GM20000 (cell line): ENCODE measurements around the gene USP6.
A peak's percentile ranks its signal among the peaks of the same experiment; 100 is the strongest.

Experiments
- DNase-seq: peaks from one replicate; pipeline ENCODE4 v3.0.0; 2012; ENCODE audit warnings: low spot score
- TF ChIP-seq, protein P1 (sequence below): IDR thresholded peaks from 2 replicates; pipeline ENCODE4 v1.5.1; 2012; ENCODE audit warnings: mild to moderate bottlenecking, control low read depth; ENCODE audit errors: extremely low read depth, missing control alignments

USP6 gene

DNA sequence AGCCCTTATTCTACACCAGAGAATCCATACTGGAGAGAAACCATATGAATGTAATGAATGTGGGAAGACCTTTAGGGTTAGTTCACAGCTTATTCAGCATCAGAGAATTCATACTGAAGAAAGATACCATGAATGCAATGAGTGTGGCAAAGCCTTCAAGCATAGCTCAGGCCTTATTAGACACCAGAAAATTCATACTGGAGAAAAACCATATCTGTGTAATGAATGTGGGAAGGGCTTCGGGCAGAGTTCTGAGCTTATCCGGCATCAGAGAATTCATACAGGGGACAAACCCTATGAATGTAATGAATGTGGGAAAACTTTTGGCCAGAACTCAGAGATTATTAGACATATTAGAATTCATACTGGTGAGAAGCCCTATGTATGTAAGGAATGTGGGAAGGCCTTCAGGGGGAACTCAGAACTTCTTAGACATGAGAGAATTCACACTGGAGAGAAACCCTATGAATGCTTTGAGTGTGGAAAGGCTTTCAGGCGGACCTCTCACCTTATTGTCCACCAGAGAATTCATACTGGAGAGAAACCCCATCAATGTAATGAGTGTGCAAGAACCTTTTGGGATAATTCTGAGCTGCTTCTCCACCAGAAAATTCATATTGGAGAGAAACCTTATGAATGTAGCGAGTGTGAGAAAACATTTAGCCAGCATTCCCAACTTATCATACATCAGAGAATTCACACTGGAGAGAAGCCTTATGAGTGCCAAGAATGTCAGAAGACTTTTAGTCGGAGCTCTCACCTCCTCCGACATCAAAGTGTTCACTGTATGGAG, 23.4 kb upstream of the USP6 start:
- DNase-seq: no peak
- TF ChIP-seq, protein P1, sequence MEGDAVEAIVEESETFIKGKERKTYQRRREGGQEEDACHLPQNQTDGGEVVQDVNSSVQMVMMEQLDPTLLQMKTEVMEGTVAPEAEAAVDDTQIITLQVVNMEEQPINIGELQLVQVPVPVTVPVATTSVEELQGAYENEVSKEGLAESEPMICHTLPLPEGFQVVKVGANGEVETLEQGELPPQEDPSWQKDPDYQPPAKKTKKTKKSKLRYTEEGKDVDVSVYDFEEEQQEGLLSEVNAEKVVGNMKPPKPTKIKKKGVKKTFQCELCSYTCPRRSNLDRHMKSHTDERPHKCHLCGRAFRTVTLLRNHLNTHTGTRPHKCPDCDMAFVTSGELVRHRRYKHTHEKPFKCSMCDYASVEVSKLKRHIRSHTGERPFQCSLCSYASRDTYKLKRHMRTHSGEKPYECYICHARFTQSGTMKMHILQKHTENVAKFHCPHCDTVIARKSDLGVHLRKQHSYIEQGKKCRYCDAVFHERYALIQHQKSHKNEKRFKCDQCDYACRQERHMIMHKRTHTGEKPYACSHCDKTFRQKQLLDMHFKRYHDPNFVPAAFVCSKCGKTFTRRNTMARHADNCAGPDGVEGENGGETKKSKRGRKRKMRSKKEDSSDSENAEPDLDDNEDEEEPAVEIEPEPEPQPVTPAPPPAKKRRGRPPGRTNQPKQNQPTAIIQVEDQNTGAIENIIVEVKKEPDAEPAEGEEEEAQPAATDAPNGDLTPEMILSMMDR: no peak

DNA sequence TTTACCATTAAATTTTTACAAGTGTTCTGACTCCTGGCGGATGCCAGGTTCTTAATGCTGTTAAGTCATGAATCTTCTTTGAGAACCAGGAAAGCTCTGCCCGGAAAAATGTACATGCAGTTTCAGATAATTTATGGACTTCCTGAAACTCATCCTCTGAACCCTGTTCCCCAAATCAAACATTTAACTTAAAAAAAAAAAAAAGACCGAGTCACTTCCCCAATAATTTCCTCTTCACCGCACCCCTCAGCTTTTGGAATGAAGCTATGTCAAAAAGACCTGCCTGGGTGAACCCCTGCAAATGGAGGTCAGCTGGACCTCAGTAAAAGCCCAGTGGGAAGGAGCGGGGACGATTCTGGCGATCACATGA, 19.1 kb upstream of the USP6 start:
- TF ChIP-seq, protein P1: no peak

DNA sequence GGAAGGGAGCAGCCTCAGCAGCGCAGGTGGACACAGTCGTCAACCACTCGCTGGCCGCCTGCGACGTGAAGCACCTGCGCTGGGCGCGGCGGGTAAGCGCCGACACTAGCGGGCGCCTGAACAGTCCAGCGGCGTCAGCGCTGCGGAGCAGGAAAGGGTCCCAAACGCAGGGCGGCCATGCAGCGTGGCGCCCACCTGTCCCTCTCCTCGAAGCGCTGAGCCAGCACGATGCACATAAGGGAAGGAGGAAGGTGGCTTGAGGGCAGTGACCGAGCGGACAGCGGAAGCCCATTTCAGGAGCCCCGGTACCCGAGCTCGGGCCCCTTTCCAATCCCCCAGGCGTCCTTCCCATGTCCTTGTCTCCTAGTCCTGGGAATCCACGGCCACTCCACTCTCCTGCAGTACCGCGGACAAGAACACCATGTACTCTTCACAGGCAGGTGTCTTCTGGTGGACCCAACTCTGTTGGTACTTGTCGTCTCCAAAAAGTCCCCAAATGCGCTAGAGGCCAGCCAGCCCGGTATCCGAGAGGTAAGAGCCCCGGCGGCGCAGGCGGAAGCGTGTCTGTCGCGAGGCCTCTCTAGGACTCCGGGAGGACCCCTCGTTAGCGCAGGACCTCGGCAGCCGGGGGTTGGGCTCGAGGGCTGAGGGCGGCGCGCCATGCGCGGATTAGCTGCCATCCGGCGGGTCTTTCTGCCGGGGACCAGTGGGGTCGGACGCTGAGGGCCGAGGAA, 18.6 kb upstream of the USP6 start:
- no peak for DNase-seq
- TF ChIP-seq, protein P1: no peak

More for the DNA sequence above, 19.1 kb upstream of the USP6 start:
- DNase-seq: no peak

DNA sequence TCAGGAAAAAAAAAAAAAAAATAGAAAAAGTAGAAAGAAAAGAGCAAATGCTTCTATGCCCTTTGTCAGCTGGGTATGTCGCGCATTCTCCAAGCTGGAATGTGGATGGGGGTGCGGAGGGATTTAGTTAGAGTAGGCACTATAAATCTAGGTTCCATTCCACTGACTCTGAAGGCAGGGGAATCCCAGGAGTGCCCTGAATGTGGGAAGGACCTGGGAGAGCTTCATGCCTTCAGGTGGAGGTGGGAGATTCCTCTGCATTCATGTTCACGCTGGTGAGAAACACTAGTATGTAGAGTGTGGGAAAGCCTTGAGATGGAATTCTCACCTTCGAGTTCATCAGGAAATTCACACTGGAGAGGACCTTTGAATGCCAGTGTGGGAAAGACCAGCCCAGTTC, 16.6 kb upstream of the USP6 start:
- TF ChIP-seq, protein P1: no peak

DNA sequence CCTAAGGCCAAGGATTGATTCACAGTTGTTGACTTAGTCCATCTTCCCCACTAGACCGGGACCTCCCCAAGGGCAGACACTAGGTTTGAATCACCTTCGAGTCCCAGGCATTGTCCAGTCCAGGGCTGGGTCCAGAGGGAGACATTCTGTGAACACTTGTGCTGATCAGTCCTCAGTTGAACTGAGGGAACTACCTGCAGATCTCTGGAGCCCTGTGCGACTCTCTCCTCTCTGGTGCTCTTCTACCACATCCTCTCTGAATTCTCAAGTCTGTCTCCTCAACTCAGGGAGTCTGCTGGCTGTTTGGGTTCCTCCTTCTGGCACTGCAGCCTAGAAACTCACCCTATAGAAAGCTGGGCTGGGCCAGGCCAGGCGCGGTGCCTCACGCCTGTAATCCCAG, 15.0 kb upstream of the USP6 start:
- TF ChIP-seq, protein P1: no peak
- no peak for DNase-seq

More for the DNA sequence above, 16.6 kb upstream of the USP6 start:
- DNase-seq: no peak

DNA sequence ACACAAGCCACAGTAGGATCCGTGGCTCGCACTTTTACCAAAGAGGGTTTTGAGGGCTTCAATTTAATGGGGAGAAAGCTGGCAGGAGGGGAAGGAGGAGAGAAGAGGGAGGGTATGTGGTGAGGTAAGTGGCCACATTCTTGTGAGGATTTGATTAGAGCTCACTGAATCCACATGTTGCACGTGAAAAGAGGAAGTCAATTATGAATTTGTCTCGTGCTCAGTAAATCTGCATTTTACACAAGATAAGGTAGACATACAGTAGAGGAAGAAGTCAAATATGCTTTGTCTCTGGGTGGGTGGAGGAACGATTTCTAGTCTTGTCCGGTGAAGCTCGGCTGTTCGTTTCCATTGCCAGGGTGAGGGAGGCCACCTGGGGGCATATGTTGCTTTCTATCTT, 5.0 kb upstream of the USP6 start:
- DNase-seq: peak; percentile 36
- TF ChIP-seq, protein P1: no peak
